Non-pigmented ciliary epithelial cell (primary cell): Measurements from ENCODE around the gene CLNK.

Source experiments
- DNase-seq: peaks from one replicate; pipeline ENCODE4 v3.0.0-alpha.2; 2010; ENCODE audit warnings: low read depth

The CLNK gene, protein sequence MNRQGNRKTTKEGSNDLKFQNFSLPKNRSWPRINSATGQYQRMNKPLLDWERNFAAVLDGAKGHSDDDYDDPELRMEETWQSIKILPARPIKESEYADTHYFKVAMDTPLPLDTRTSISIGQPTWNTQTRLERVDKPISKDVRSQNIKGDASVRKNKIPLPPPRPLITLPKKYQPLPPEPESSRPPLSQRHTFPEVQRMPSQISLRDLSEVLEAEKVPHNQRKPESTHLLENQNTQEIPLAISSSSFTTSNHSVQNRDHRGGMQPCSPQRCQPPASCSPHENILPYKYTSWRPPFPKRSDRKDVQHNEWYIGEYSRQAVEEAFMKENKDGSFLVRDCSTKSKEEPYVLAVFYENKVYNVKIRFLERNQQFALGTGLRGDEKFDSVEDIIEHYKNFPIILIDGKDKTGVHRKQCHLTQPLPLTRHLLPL

DNA sequence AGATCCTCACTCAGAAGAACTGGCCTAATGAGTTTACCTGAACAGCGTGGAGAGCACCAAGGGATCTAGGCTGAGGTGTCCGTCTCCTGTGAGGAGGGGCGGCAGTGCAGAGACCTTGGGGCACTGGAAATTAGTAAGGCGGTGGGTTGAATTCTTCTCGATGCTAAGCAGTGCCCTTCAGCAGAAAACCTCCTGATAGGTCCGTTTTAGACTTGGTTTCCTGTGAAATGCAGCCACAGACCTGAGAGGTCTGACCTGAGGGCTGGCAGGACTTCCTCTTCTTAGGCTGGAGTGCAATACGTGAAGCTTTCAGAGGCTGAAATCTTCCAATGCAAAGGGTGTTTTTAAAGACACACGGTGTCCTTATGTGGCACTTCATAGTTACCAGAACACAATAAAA is at the start of gene CLNK:
CLNK (minus strand) TSS at position 138 of the 400 bp plus-strand sequence. CDS start 16,899 bp downstream, outside the sequence.
- no peak for DNase-seq

DNA sequence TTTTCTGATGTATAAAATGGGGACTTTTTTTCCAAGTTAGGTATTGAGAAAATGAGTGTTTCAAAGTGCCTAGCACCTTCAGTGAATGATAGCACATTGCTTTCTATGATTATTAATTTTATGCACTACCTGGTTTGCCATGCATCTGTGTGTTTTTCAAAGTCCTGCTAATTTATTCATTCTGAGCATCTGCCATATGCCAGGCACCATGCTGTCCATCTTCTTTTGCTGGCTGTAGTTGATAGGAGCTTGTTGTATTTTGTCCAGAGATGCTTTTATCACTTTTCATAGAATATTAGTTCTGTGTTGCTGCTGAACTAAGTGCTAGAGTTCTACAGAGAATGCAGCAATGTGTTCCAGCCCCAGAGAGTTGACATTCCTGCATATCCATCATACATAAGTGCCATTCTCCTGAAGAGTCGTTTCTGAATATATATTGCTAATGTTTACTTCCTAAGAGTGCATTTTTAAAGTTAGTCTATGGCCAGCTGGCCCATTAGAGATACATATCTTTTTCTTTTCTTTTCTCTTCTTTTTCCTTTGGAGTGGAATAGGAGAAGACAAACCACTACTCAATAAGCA is 49.0 kb upstream of the CLNK start:
- no peak for DNase-seq

DNA sequence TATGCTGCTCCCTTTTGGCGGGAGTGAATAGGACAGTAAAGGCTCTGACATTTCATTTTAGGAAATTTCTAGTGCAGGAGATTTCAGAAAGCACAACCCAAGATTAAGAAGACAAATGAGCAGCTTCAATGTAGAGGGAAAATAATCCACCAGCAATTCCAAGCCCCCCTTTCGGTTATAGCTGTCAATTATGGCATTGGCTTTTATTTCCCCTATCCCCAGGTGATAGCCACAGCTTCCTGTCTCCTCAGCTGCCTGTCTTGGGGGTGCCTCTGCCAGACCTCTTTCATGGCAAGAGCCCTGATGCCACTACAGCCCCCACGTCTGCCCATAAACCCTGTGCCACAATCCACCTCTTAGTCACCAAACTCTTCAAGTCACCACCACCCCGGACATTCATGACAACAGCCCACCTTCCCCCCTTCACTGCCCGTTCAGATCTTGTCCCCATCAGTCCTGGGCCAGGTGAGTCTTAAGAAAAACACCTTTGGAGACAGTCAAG is 48.4 kb upstream of the CLNK start:
- DNase-seq = no peak

DNA sequence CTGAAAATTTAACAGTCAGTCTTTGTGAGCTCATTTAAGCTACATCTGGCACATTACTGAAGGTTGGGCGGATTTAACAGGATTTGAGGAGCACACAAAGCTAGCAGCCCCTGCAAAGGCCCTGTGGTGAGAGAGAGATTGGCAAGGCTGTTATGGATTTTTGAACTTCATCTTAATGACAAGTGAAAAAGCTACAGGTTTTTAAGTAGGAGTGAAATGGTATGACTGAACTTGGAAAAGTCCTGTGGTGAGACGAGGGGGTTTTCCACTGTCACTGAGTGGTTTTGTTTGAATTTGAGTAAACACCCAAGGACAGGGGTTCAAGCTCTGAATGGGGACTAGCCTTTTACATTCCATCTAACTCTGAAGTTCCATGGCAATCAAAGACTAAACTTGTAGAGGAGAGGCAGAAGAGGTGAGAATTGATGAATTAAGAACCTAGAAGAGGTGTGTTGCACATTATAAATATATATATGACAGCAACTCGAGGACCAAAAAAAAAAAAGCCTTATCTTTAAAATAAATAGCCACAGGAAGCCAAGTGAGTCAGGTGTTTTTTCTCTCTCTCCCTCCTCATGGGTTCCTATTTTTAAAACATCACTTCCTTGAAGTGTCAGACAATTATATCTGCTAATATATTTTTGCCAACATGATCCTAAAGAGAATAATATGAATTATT is 47.8 kb upstream of the CLNK start:
- DNase-seq = no peak

DNA sequence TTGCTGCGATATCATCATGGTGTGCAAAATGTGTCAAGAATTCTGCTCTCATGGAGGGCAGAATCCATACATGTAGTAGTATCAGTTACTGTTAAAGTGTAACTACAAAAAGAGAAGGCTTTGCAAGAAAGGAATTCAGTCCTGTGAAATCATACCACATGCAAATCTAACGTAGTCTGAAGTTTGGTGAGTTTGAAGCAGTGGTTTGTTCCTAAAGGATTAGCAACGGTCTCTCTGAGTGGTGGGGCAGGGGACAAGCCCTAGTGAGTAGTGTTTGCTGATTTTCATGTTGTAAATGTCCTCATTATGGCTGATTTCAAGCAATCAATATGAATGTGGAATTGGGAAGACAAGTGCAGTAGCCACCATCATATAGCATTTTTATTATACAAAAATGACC is 47.1 kb upstream of the CLNK start:
- no peak for DNase-seq

DNA sequence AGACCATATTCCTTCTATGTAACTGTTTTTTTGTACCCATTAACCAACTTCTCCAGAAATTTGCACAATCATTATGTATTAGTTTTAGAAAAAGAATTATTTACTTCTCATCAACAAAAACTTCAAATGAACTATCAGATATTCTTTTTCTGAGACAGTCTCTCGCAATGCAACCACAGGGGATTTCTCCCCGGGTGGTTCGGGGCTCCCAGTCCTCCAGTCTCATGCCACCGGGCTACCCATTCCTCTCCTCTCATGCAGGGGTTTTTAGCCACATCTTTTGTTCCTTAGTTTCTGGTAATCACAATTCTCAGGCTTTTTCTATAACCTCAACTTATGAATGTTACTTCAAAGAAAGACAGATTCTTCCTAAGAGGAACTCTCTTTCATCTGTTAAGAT is 46.6 kb upstream of the CLNK start:
- no peak for DNase-seq

DNA sequence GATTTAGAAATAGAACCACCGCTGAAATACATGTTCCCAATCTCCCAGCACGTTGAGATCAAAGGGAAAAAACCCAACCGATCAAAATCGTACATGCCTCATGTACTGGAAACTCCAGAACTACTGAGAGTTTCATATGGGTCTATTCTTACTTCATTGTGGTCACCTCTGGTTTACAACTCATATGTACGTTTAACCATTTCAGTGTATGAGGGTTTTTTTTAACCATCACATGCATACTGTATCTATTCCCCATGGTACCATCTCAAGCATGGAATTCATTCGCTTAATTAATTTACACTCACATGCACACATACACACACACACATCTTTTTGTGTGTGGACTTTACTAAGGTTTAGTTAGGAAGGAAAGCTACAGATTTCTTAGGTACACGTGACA is 46.0 kb upstream of the CLNK start:
- no peak for DNase-seq

DNA sequence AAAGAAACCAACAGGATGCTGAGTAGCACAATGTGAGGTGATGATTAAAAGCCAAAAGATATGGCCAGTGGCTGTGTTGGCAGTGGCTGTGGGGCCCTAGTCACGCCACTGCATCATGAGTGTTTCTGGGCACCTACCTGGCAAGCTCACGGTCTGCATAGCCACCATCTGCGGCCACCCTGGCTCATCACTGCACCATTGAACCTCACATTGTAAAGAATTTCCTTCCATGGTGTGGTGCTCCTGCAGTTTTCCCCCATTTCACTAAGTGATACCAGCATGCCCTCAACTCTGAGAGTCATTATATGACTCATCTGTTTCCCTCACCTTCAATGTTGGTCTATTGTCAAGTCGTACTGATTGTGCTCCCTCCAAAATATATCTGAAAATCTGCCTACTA is 45.5 kb upstream of the CLNK start:
- no peak for DNase-seq

DNA sequence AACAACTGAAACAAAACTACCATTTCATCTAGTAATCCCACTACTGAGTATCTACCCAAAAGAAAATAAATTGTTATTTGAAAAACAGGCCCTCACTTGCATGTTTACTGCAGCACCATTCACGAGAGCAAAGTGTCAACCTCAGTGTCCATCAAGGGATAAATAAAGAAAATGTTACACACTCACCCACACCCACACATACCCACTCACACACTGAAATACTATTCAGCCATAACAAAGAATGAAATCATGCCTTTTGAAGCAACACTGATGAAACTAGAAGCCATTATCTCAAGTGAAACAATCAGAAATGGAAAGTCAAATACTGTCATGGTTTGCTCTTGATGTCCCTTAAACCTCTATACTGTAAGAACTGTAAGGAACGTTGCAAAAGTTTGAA is 44.8 kb upstream of the CLNK start:
- no peak for DNase-seq

DNA sequence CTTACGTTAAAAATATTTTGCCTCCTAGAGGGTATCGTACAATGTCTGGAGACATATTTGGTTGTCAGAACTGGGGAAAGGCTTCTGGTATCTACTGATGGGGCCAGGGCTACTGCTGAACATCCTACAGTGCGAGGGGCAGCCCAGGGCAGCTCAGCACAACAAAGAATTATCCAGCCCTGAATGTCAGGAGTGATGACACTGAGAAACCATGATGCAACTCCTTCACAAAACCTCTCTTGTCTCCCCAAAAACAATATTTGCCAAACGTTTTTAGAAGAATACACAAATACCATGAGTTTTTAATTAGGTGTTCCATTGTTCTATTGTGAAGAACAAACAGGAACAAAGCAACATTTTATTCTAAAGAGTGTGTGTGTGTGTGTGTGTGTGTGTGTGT is 43.4 kb upstream of the CLNK start:
- no peak for DNase-seq

DNA sequence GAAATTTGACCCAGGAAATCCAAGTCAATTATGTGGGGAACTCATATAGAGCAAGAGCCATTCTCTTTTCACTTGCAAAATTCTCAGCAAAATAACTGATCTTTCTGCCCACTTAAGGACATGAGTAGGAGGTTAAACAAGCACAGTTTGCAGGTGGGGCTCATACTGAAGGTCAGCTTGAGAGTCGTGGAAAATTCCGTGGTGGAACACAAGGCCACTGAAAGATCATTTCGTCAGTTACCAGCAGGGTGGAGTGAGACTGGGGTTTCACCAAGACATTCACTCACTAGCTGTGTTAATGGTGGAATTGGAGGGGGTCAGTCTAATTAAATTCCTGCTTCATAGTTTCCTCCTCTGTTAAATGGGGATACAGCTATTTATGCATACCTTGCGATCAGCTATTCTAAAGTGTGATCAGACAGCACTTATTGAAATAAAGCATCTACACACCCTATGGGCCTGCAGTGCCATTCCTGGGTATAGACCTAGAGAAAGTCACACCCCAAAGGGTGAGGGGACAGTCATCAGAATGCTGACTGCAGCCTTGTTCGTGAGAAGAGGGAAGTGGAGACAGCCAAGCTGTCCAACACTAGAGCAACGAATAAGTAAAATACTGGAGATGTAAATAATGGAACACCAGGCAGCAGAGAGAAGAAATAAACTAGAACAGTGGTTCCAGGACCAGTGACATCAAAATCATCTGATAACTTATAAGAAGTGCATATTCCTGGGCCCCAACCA is 42.7 kb upstream of the CLNK start:
- no peak for DNase-seq

DNA sequence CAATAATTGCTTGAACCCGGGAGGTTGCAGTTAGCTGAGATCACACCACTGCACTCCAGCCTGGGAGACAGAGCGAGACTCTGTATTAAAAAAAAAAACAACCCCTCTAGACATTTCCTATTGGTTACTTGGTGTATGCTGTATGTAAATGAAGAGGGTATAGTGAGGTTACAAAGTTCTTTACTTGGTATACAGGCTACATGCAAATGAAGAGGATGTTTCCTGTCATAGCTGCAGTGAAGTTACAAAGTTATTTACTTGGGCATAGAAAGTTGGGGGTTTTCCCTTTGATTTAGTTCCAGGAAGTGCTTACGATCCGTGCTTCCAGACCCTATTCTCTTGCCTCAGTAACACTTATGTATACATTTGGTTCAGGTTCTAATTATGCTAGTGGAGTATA is 38.4 kb upstream of the CLNK start:
- DNase-seq = no peak

DNA sequence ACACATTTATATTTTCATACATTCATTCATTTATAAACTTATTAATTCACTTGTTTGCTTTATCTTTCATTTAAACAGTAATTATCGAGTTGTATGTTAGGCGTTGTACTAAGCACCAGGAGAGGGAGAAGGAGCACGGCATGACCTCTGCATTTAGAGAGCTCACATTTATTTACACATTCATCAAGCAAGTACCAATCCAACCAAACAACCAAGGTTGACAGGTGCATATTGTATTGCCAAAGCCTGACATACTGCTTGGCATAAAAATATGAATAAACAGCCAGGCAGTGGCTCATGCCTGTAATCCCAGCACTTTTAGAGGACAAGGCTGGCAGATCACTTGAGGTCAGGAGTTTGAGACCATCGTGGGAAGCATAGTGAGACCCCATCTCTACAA is 37.0 kb upstream of the CLNK start:
- DNase-seq = no peak

DNA sequence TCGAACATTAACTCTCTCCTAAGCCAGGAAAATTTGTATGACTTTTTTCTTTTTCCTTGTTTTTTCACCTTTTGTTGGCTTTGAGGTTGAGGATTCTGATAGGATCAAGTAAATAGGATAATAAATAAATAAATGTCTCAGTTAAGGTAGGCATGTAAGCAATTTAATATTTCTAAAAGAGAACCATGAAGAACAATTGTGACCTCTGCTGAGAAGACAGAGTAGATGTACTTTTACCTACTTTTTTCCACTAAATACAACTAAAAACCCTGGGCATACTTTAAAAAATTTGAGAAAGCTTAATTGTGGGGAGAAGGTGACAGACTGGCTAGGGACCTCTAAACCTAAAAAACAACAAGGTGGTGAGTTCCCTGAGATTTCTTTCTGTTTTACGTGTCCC is 31.6 kb upstream of the CLNK start:
- DNase-seq = no peak

DNA sequence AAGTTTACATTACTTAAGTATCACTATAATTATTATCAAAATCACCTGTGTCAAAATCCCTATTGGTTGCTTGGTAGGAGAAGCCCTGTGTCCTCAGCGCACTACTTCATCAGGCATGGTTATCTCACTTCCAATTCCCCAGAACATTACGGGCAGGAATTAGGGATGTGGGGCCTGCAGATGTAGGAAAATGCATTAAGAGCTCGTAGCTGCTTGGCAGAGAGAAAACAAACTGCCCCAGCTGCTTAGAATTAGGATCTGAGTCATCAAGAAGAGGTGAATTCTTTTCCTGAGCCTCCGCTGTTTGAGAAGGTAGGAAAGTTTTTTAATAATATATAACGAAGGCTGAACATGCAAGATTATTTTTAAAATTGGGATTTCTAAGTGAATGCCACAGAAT is 31.1 kb upstream of the CLNK start:
- DNase-seq = no peak

DNA sequence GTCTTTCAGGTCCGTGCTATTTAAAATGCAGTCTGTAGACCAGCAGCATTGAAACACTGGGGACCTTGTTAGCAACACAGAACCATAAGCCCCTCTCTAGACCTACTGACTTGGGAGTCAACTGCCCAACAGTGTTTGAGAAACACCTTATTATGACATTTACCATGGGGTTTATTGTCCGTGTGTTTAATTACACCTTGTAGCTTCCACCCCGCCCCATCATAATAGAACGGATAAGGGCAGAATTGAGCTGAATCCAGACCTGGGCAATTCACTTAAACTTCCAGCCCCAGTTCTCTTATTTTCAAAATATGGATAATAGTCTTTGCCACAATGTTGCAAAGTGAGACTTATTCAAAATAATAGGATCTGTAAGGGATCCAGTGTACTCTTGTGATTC is 30.6 kb upstream of the CLNK start:
- DNase-seq = no peak

DNA sequence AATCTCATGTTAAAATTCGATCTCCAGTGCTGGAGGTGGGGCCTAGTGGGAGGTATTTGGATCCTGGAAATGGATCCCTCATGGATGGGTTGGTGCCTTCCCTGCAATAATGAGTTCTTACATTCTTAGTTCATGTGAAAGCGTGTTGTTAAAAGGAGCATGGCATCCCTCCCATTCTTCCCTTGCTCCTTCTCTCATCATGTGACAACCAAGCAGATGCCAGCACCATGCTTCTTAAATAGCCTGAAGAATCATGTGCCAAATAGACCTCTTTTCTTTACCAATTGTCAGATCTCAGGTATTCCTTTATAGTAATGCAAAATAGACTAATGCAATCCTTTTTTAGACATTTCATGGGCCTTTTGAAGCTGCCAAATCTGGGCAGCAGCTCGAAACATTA is 29.0 kb upstream of the CLNK start:
- DNase-seq = no peak

DNA sequence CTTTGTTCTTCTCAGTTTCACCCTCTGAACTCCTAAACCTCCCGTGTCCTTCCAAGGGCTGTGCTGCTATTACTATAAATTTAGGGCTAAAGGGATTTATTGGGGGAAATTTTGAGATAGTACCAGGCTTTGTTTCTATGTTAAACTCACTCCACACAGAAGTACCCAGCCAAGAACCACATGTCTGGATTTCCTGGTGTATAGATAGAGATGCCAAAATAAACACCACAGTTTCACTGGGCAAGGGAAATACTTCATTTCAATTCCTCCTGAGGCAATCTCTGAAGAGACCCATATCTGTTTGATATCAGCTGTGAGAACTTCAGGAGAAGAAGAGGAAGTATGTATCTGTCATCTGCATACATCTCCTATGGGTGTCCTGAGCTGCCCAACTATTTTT is 21.7 kb upstream of the CLNK start:
- DNase-seq = no peak

DNA sequence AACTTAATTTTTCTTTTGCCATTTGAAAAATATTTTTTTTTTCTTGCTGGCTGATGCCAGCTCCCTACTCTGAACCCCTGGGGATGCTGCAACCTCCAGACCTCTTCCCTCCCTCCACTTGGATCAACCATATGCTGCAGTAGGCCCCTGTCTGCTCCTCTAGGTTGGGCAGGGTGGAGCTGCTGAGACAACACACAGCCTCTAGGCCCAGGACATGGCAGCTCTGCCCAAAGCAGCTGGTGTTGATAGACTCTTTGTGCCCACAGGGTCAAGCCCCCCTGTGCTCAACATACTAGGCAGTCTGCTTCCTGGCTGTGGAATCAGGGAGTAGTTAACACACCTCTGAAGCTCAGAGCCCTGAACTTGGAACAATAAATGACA is 19.9 kb upstream of the CLNK start:
- no peak for DNase-seq

DNA sequence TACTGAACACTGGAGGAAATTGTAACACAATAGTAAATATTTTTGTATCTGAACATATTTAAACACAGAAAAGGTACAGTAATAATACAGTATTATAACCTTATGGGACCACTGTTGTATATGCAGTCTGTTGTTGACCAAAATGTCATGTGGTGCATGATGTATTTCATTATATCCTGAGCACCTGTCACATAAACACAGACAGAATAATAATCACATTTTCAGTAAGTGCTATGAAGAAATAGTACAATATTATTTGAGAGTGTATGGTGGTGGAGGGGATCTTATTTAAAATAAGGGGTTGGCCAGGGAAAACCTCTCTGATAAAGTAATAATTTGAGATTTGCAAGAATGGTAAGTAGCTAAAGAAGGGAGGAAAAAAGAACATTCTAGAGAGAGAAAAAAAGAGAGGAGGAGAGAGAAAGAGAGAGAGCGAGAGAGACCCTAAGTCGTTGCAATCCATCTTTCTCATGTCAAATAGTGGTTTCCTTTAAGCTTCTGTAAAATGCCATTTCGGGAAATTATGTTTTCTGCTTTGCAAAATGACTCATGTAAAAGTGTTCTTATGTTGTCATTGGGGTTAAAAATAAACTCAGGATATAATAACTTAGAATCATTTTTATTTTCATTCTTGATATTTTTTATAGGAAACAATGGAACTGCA is 19.3 kb upstream of the CLNK start:
- DNase-seq = no peak

DNA sequence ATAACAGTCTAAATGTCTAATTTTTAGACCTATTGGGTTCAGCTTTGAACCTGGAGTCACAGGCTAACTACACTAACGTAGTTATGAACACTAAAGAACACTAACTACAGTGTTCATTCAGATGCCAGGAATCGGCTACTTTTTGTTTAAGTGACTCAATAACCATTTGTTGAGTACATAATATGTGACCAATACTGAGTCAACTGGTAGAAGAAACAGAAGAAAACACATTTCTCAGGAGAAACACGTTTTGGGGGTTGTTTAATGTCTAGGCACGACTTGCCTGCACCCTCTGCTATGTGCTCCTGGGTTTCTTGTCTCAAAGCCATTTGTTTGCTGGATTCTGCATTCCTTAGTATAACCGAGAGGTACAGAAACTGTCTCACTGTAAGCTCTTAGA is 18.6 kb upstream of the CLNK start:
- DNase-seq = no peak
